GM18907 (cell line): ENCODE data around the gene LDLRAD3.

ENCODE experiments used
- ATAC-seq: cut with Tn5 transposase; IDR thresholded peaks from one replicate; pipeline ENCODE4 v1.9.1; 2021; ENCODE audit warnings: mild to moderate bottlenecking, moderate library complexity; ENCODE audit not compliant: unreplicated experiment

Gene LDLRAD3

DNA sequence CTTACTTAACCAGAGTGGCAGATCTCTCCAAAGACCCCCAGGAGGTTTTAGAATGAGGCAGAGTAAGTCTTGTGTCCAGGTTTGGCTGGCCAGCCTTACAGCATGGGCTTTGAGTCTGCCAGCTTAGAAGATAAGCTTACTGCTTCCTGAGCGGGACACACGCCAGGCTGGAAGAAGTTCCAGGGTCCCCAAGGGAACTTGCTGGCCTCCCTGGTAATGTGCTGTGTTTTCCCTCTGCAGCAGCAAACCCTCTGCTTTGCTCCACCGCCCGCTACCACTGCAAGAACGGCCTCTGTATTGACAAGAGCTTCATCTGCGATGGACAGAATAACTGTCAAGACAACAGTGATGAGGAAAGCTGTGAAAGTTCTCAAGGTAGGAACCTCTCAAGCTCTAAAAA is 154.2 kb downstream of the LDLRAD3 start:
- no peak for ATAC-seq

DNA sequence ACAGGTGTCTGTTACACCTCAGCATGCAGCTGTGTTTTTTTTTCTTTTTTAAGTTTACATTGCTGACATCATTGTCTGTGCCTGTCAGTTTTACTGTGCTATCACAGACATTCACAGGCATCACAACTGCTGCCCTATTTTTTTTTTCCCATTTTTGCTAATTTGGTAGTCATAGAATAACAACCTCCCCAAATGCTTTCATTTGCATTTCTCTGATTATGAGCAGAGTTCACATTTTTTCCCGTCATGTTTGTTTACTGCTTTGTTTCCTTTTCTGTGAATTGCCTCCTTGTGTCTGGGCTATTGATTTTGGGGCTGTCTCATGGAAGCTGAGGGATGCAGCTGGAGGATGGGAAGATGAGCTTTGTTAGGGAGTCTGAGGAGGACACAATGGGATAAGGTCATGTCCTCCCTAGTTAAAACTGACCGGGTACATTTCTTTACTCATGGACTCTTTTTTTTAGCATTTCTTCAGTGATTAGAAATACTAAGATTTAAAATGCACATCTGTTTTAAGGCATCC is 155.1 kb downstream of the LDLRAD3 start:
- no peak for ATAC-seq

DNA sequence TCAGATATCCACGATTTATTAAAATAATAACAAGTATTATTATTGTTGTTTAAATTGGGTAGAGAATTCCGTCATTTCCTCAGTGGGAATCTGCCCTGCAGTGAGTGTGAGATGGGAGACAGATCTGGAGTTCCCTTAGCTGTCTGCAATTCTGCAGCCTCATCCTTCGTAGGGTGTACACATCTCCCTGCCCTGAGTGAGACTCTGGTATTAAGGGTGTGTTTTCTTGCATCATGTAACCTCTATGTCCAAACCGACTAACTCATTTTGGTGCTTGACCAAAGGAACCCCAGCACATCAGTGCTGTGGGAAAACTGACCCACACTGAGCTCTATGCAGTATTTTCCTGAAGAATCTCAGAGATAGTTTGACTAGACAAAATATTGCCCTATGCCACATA is 157.6 kb downstream of the LDLRAD3 start:
- no peak for ATAC-seq

DNA sequence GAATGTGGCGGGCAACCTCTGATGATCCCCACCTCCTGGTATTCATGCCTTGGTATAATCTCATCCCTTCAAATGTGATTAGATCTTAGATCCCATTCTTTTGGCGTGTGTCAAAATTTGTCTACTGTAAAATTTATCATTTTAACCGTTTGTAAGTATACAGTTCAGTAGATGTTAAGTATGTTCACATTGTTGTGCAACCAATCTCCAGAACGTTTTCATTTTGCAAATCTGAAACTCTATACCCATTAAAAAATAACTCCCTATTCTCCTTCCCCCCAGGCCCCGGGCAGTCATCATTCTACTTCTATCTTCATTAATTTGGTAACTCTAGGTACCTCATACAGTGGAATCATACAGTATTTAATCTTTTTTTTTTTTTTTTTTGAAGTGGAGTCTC is 159.0 kb downstream of the LDLRAD3 start:
- no peak for ATAC-seq

DNA sequence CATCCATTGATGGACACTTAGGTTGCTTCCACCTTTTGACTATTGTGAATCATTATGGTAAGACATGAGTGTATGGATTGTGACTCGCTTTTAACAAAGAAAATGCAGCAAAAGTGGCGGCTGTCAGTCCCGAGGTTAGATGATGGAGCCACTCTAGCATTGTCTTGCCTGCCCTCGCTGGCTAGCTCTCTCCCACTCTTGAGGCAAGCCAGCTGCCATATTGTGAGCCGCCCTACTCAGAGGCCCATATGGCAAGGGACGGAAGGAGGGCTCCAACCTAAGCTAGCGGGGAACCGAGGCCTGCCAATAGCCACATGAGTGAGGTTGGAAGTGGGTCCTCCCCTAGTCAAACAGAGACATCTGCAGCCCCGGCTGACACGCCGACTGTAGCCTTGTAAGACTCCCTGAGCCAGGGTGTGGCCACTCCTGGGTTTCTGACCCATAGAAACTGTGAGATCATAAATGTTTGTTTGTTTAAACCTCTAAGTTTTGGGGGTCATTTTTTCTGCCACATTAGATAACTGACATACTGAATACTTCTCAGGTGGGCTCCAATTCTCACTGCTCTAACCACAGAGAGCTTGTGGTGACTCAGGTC is 160.2 kb downstream of the LDLRAD3 start:
- ATAC-seq, result no peak

DNA sequence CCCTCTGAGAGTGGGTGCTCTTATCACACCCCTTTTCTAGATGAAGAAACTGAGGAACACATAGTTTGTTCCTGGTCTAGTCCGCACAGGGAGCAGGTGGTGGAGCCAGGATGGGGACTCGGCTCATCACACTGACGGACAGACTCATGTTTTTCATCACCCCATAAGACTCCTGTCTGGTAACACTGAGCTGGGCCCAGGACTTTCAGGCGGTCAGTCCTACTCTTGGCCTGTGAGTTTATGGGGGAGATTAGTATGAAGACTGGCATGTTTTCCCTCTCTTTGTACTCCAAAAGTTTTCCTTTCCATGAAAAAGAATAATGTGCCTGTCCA is 160.8 kb downstream of the LDLRAD3 start:
- no peak for ATAC-seq

DNA sequence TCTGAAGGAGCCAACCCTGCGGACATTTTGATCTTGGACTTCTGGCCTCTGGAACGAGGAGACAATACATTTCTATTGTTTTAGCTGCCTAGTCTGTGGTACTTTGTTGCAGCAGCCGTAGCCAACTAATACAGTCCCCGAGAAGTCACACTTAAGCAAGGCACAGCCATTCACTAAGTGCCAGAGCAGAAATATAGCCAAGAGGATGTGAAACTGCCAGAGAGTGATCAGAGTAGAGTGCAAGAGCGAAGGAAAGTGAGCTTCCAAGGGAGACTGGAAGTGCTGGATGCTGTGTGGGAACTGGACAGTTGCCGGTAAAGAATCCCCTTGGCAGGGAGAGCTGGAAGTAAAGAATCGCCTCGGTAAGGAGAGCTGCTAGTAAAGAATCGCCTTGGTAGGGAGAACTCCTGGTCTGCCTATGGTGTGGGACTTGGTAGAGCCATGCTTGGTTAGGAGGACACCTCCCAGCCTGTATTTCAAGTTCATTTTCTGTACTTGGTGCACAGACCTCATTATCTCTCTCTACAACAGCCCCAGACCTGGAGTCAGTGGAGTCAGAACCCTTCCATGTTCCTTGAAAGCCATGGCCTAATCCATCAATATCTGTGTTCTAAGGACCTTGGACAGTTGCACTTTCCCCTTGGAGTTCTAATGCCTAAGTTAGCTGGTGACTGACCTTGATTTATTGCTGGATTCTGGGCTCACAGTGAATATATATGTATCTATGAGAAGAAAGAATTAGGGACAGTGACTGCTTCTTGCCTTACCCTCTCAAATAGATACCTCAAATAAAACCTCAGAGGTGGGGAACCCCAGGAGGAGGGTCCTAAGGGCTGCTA is 162.1 kb downstream of the LDLRAD3 start:
- no peak for ATAC-seq

DNA sequence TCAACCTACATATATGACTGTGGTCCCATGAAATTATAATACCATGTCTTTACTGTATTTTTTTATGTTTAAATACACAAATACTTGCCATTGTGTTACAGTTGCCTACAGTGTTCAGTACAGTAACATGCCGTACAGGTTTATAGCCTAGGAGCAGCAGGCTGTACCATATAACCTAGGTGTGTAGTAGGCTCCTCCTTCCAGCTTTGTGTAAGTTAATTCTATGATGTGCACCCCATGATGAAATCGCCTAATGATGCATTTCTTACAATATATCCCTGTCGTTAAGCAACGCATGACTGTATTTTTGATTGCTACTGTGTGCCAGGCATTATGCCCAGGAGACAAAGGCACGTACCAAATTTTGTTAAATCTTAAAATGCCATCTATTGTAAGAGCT is 163.7 kb downstream of the LDLRAD3 start:
- no peak for ATAC-seq

DNA sequence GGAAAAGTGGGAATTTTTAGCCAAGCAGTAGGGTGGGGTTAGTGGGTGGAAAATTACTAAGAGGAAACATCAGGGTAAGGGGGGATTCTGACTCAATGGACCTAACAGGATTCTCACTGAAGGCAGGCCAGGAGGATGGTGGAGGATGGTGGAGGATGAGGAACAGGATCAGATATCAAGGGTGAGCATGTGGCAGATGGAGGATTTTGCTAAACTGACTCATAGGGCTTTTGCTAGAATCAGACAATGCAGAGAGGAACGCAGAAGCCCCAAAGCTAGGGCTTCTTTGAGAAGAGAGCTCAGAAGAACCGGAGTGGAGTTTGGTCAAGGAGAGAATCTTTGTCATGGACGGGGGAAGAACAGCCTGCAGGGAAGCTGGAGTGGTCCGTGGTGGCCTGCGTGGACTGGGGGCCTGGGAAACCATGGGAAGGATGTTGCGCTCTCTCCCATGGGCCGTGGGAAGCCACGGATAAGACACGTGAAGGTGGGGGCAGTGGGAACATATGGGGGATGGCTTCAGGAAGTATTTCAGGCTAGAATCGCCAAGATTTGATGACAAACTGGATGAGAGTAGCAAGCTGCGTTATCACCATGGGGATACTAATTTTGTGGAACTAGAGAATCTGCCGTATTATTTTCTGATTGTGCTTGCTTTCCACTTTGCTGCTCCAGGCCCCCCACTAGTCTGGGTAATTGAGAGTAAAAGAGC is 165.2 kb downstream of the LDLRAD3 start:
- ATAC-seq, result no peak

DNA sequence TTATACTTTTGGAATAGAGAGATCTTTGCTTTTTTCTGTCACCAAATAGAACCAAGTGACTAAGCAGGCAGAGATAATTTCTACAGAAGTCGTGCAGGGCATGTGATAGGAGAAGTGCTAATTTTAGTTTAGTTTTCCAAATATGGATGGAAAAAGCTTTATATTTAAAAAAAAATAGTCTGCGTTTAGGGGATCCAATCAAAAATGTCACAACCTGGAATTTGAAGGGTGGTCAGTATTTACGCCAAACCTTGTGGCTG is 165.7 kb downstream of the LDLRAD3 start:
- no peak for ATAC-seq

DNA sequence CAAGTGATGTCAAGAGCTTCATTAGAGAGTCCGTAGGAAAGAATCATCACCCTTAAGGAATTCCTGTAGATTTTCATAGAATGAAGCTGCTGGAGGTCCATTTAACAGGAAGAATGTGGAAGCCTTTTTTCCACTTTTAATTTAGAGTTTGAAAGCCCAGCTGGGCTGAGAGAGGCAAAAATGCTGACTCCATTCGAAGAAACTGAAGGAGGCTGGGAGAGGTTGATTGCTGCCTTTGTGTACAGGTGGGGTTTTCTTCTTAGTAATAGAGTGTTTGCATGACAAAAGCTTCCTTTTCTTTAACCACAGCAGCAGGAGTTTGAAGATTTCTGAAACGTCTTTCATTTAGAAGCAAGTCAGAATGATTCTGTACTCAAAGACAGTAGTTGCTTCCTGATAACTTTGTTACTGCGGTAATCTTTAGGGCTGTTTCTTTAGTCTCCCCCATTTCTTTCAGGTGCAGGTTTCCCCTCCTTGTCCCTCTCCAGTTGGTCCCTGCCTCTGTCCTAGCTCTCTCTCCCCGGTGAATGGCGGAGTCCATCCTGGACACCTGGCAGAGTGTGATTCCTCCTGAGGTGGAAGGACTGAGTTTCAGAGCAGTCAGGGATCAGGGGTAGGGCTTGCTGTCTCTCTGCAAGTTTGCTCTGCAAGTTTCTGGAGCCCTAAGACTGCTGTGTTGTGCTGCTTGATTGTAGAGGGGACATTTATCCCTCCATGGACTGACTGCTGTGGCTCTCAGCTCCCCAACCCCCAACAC is 166.2 kb downstream of the LDLRAD3 start:
- ATAC-seq, result no peak

DNA sequence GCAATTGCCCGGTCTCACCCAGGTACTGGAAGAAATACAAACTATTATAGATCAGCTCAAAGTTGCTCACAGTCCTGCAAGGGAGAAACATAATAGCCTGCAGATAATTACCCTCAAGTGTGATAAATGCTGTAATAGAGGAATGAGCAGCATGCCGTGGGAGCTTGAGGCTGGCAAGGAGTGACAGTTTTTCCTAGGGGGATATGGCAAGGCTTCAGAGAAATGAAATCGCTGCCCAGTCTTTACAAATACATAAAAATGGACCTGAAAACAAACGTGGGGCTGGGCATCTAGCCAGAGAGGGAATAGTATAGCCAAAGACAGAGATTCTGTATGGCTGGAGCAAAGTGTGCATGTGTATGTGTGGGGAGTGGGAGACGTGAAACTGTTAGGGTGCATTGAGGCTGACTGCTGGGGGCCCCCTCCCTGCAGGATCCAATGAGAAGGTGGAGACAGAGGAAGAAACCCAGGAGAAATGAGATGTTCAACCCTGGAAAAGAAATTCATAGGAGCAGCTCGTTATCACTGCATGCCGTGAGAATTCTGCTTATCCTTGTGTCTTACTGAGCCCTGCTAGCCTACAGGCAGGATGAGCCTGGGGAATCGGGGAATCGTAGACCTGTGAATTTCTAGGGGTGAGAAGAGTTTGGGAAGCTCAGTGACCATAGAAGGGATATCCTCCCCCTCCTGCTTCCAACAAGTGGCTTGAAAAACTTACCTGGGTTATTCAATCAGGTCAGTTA is 167.0 kb downstream of the LDLRAD3 start:
- no peak for ATAC-seq

DNA sequence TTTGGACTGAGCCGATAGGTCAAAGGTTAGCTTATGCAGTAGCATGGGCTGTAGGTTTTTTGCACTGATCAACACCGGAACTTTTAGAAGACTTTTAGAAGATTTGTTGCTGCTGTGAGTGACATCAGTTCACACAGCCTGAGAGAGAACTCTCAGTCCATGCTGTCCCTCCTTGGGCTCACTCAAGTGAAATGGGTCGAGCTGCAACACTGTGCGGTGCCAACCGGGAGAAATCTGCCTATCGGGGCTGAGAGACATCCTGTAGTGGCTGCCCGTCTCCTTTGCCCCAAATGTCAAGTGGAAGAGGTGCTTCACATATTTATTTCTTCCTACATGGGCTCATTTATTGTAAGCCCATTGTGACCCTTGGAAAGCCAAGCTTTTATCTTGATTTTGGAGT is 170.2 kb downstream of the LDLRAD3 start:
- no peak for ATAC-seq

DNA sequence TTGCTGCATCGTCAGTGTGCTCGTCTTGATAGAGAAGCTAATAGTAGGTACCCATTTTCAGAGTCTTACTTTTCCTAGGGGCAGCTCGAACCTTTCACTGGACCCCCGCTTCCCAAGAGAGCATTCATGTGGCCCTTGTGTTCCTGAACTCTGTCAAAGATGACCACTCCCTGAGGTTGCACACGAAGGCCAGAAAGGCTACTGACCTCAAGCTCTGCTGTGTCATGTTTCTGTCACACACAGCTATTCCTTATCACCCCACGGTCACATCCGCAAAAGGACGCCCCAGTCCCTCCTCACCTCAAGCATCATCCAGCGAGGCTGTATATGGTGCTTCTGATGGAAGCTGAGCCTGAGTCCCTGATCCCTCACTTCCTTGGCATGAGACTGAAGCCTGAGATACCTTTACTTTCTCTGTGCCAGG is 171.5 kb downstream of the LDLRAD3 start:
- no peak for ATAC-seq

DNA sequence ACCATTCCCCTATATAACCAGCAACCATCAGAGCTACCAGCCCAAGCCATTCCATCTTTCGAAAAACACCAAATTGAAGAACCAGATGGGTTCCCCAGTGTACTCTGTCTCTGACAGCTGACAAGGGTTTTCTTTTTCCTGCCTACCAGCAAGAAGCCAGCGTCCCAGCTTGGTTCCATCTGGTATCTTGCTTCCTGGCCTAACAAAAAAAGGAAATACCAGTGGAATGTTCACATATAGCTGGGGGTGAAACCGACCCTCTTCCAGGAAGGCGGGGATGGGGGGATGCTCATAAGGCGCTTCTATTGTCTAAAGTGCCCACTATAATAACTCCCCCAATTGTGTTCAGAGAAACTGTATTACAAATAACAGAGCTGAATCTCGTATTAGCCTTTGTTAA is 172.3 kb downstream of the LDLRAD3 start:
- no peak for ATAC-seq

DNA sequence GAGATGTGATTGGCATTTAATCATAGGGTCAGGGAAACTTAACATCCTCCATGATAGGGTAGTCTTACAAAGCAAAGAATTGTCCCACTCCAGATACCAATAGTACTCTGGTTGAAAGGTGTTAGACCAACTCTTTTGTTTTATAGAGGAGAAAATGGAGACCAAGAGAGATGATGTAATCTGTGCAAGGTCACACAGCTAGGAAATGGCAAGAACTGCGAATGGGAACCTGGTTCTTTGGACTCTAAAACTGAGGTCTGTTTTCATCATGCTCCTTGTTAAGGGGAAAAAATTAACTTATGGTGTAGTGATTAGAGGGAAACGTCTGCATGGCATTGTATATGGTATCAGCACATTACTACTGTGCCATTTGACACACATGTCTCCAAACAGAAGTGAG is 174.2 kb downstream of the LDLRAD3 start:
- ATAC-seq, result no peak

DNA sequence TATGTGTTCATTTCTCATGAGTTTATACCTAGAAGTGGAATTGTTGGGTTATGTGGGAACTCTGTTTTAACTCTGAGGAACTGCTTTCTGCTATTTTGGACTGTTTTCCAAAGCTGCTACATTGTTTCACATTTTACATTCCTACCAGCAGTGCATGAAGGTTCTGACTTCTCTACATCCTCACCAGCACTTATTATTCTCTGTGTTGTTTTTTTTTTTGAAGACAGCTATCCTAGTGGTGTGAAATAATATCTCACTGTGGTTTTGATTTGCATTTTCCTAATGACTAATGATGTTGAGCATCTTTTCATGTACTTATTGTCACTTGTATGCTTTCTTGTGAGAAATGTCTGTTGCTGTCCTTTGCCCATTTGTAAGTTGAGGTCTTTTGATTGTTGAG is 175.4 kb downstream of the LDLRAD3 start:
- no peak for ATAC-seq

DNA sequence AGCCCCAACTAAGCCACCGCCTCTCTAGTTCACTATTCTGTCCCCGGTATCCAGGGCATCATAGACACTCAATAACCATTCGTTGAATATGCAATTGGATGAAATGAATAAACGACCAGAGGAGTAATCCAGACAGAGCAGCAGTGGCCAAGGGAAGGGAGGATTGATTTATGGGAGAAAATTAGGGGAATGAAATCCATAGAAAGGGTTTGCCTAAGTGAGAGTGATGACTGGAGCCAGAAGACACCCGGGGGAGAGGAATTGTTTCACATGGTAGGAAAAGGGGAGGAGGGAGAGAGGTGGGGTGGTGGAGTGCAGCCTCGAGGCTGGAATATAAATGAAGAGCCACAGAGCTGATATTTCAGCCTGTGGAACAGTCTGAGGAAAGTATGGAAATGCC is 177.2 kb downstream of the LDLRAD3 start:
- ATAC-seq, result no peak

DNA sequence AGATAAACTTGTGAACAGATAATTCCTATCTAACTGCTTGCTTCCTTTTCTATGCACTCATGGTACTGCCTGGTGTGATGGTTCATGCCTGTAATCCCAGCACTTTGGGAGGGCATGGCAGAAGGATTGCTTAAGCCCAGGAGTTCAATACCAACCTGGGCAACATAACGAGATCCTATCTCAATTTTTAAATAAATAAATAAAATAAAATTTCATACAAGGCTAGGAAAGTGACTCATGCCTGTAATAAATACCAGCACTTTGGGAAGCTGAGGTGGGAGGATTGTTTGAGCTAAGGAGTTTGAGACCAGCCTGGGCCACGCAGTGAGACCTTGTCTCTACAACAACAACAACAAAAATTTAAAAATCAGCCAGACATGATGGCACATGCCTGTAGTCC is 178.8 kb downstream of the LDLRAD3 start:
- no peak for ATAC-seq

DNA sequence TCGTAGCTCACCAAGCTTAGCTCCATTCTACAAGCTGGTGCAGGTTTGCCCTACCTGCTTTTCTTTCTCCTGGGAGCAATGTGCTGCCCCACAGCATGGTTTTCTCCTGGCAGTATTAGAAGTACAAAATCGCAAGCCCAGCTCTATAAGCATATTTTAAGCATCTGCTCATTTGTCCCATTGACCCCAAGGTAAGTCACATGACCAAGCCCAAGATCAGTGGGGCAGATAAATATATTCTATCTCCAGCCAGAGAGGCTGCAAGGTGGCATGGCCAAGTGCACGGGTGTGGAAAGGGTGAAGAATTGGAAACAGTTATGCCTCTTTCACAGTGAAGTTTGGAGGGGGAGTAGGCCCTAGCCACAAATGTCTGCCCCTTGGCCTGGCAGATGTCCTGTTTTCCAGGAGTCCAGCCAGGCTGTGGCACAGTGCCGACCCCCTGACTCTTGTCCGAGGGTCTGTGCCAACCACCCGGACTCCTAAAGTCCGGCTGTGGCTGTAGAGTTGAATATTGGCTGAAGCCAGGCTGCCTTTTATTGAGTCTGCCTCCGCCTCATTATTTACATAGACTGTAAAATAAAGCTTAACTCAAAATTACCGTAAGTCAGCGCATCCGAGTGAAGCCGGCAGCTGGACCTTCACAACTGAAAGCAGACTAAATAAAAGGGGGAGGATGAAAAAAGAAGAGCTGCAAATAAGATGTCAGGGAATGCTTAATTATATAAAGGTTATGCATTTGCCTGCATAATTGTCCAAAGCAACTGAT is 179.7 kb downstream of the LDLRAD3 start:
- ATAC-seq, result no peak
